SJSA1 (cell line): Measurements from ENCODE around the gene TSPAN11. TPM values are rescaled to one million over a fixed set of nuclear protein-coding genes. Genes with fewer than 3 reads are reported as not detected.

Experiments
- DNase-seq, 2 experiments: peaks; one replicate each; pipeline ENCODE4 v3.0.0-alpha.2; 2015 to 2020; ENCODE audit warnings: low spot score in 2 of 2, low read depth in 1 of 2
- H3K27ac ChIP-seq: fragments of 250-450 bp; sonication (Bioruptor Pico); 2 replicates; pipeline ENCODE4 v1.5.1; 2020; ENCODE audit warnings: mild to moderate bottlenecking, moderate library complexity
- H3K27me3 ChIP-seq: fragments of 250-450 bp; sonication (Bioruptor Pico); replicated peaks from 2 replicates; pipeline ENCODE4 v1.5.1; 2020; ENCODE audit warnings: mild to moderate bottlenecking, moderate library complexity
- H3K36me3 ChIP-seq: fragments of 250-450 bp; sonication (Bioruptor Pico); 2 replicates; pipeline ENCODE4 v1.5.1; 2020; ENCODE audit warnings: mild to moderate bottlenecking
- H3K4me1 ChIP-seq: fragments of 250-450 bp; sonication (Bioruptor Pico); replicated peaks from 2 replicates; pipeline ENCODE4 v1.6.1; 2021; ENCODE audit warnings: mild to moderate bottlenecking
- H3K4me3 ChIP-seq: fragments of 250-450 bp; sonication (Bioruptor Pico); 2 replicates; pipeline ENCODE4 v1.5.1; 2020; ENCODE audit warnings: mild to moderate bottlenecking
- H3K9me3 ChIP-seq: fragments of 250-450 bp; sonication (Bioruptor Pico); replicated peaks from 2 replicates; pipeline ENCODE4 v1.5.1; 2020; ENCODE audit warnings: mild to moderate bottlenecking
- total RNA-seq: library from RNA; depleted of rRNA; stranded (reverse); fragments of >200 nt; shearing (Covaris generic); gene quantifications from 2 replicates; pipeline ENCODE4 v1.2.3, GENCODE V29; 2014

Gene TSPAN11
- total RNA-seq, 1 experiment from 2014 or later, result 2.7 TPM

- Histone ChIP-seq H3K36me3 (no peaks in the 10 kb centered on the region), H3K4me1 (peaks cover 32% of the 10 kb centered on the region), H3K27ac (no peak overlapping the region), H3K27me3 (no peaks in the 10 kb centered on the region), H3K4me3 (no peak overlapping the region), H3K9me3 (no peaks in the 10 kb centered on the region)
- no peak for DNase-seq
These were observed 26.2 kb upstream of the TSPAN11 start for GRCh38 chr12:30900351-30900750.

- no peaks in the 10 kb centered on the region for H3K27me3 ChIP-seq
- H3K4me3 ChIP-seq, result no peak overlapping the region
- peaks cover 28% of the 10 kb centered on the region for H3K4me1 ChIP-seq
- no peaks in the 10 kb centered on the region for H3K9me3 ChIP-seq
- peak in 1 of 2 experiments; percentile 67 for DNase-seq
- H3K36me3 ChIP-seq, result no peaks in the 10 kb centered on the region
- no peak overlapping the region for H3K27ac ChIP-seq
These were observed 24.5 kb upstream of the TSPAN11 start for GRCh38 chr12:30902001-30902400.

GRCh38 chr12:30902596-30902995, 24.0 kb upstream of the TSPAN11 start:
- H3K27ac ChIP-seq, result no peak overlapping the region
- no peak overlapping the region for H3K4me3 ChIP-seq
- H3K4me1 ChIP-seq, result peaks cover 27% of the 10 kb centered on the region
- H3K9me3 ChIP-seq, result no peaks in the 10 kb centered on the region
- no peak for DNase-seq
- H3K27me3 ChIP-seq, result no peaks in the 10 kb centered on the region
- no peaks in the 10 kb centered on the region for H3K36me3 ChIP-seq

- H3K27me3 ChIP-seq, result no peaks in the 10 kb centered on the region
- no peaks in the 10 kb centered on the region for H3K9me3 ChIP-seq
- H3K4me1 ChIP-seq, result peaks cover 55% of the 10 kb centered on the region
- peak in 1 of 2 experiments; percentile 18 for DNase-seq
- H3K4me3 ChIP-seq, result no peak overlapping the region
- no peaks in the 10 kb centered on the region for H3K36me3 ChIP-seq
- no peak overlapping the region for H3K27ac ChIP-seq
These were observed 21.0 kb upstream of the TSPAN11 start for GRCh38 chr12:30905463-30906009.

- H3K27ac ChIP-seq, result no peak overlapping the region; the same call in 1 of the 2 replicates
These were observed 18.3 kb upstream of the TSPAN11 start for GRCh38 chr12:30908076-30908721.

GRCh38 chr12:30908722-30909348, 17.7 kb upstream of the TSPAN11 start:
- H3K27ac ChIP-seq, result peak overlapping the region; percentile 0; the same call in 1 of the 2 replicates
- H3K4me1 ChIP-seq, result peaks cover 43% of the 10 kb centered on the region
- H3K4me3 ChIP-seq, result no peak overlapping the region
- peak in 1 of 2 experiments; percentile 74 for DNase-seq
- H3K36me3 ChIP-seq, result no peaks in the 10 kb centered on the region
- H3K9me3 ChIP-seq, result no peaks in the 10 kb centered on the region
- H3K27me3 ChIP-seq, result no peaks in the 10 kb centered on the region

More at GRCh38 chr12:30908076-30908721, 18.3 kb upstream of the TSPAN11 start:
- peaks cover 43% of the 10 kb centered on the region for H3K4me1 ChIP-seq
- no peaks in the 10 kb centered on the region for H3K27me3 ChIP-seq
- no peaks in the 10 kb centered on the region for H3K9me3 ChIP-seq
- no peak overlapping the region for H3K4me3 ChIP-seq
- H3K36me3 ChIP-seq, result no peaks in the 10 kb centered on the region
- no peak for DNase-seq

- DNase-seq, result no peak
- H3K27ac ChIP-seq, result peak overlapping the region; percentile 0; the same call in 1 of the 2 replicates
These were observed 17.1 kb upstream of the TSPAN11 start for GRCh38 chr12:30909349-30910037.

GRCh38 chr12:30910038-30910350, 16.6 kb upstream of the TSPAN11 start:
- H3K4me3 ChIP-seq, result no peak overlapping the region
- no peak for DNase-seq
- no peaks in the 10 kb centered on the region for H3K9me3 ChIP-seq
- no peaks in the 10 kb centered on the region for H3K27me3 ChIP-seq
- H3K4me1 ChIP-seq, result peaks cover 43% of the 10 kb centered on the region
- no peak overlapping the region for H3K27ac ChIP-seq
- H3K36me3 ChIP-seq, result no peaks in the 10 kb centered on the region

More at GRCh38 chr12:30909349-30910037, 17.1 kb upstream of the TSPAN11 start:
- H3K27me3 ChIP-seq, result no peaks in the 10 kb centered on the region
- H3K4me3 ChIP-seq, result no peak overlapping the region
- H3K36me3 ChIP-seq, result no peaks in the 10 kb centered on the region
- peaks cover 43% of the 10 kb centered on the region for H3K4me1 ChIP-seq
- no peaks in the 10 kb centered on the region for H3K9me3 ChIP-seq

- Histone ChIP-seq H3K4me1 (peaks cover 35% of the 10 kb centered on the region), H3K4me3 (no peak overlapping the region), H3K36me3 (no peaks in the 10 kb centered on the region), H3K27me3 (no peaks in the 10 kb centered on the region), H3K27ac (no peak overlapping the region), H3K9me3 (no peaks in the 10 kb centered on the region)
- no peak for DNase-seq
These were observed 15.3 kb upstream of the TSPAN11 start for GRCh38 chr12:30911207-30911606.

- H3K27me3 ChIP-seq, result no peaks in the 10 kb centered on the region
- no peaks in the 10 kb centered on the region for H3K9me3 ChIP-seq
- no peak for DNase-seq
- no peak overlapping the region for H3K27ac ChIP-seq
- no peak overlapping the region for H3K4me3 ChIP-seq
- no peaks in the 10 kb centered on the region for H3K36me3 ChIP-seq
- H3K4me1 ChIP-seq, result peaks cover 28% of the 10 kb centered on the region
These were observed 13.2 kb upstream of the TSPAN11 start for GRCh38 chr12:30913323-30913722.

GRCh38 chr12:30914986-30915591, 11.5 kb upstream of the TSPAN11 start:
- H3K36me3 ChIP-seq, result no peaks in the 10 kb centered on the region
- H3K27me3 ChIP-seq, result no peaks in the 10 kb centered on the region
- DNase-seq, result no peak
- no peaks in the 10 kb centered on the region for H3K9me3 ChIP-seq
- no peak overlapping the region for H3K4me3 ChIP-seq
- no peak overlapping the region for H3K27ac ChIP-seq
- peaks cover 11% of the 10 kb centered on the region for H3K4me1 ChIP-seq

GRCh38 chr12:30923057-30923456, 3.5 kb upstream of the TSPAN11 start:
- no peak overlapping the region for H3K4me3 ChIP-seq
- no peaks in the 10 kb centered on the region for H3K9me3 ChIP-seq
- no peaks in the 10 kb centered on the region for H3K27me3 ChIP-seq
- DNase-seq, result no peak
- peaks cover 15% of the 10 kb centered on the region for H3K4me1 ChIP-seq
- no peaks in the 10 kb centered on the region for H3K36me3 ChIP-seq
- no peak overlapping the region for H3K27ac ChIP-seq

- H3K36me3 ChIP-seq, result no peaks in the 10 kb centered on the region
- peaks cover 15% of the 10 kb centered on the region for H3K4me1 ChIP-seq
- no peaks in the 10 kb centered on the region for H3K9me3 ChIP-seq
- DNase-seq, result no peak
- no peak overlapping the region for H3K27ac ChIP-seq
- peak overlapping the region; percentile 42 for H3K4me3 ChIP-seq
- H3K27me3 ChIP-seq, result no peaks in the 10 kb centered on the region
These were observed 823 bp upstream of the TSPAN11 start for GRCh38 chr12:30925607-30926242.
